ENCODE data around the gene BMAL2.

DNA sequence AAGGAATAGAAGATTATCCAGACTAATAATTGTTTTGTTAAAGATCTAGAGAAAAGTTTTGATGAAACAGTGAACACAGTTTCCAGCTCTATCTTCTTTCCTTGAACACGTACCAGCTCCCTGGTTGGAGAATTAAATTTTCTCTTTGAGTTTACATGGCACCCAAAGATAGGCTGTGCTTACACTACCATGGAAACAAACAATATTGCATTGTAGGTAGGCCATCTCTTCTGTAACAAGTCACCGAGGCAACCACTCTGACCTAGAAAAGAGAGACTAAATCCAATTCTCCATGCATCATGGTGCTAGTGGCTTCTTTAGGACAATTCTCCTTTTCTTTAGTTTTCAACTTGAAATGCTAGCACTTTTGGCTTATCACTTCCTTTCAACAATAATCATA is 9.9 kb downstream of the BMAL2 start:
- TF ChIP-seq REST (IDR thresholded peaks at IDR 0.05; ENCODE audit: unreplicated experiment) = no peak
- TF ChIP-seq POLR2AphosphoS5 (IDR thresholded peaks at IDR 0.05; ENCODE audit: low read depth) = no peak
- no peak for TF ChIP-seq CTCF (conservative IDR thresholded peaks at IDR 0.05; ENCODE audit: low read depth in 2 of 2)
